SK-N-SH treated with all-trans-retinoic acid at 6 μM for 48 hours (cell line): ENCODE results near the gene KPTN.

Source experiments
- ATAC-seq: fragments of 200-7000 bp; cut with Tn5 transposase; 3 replicates; pipeline ENCODE4 v1.9.1; 2020; ENCODE audit warnings: mild to moderate bottlenecking, moderate library complexity
- ARNTL ChIP-seq: fragments of 450-650 bp; formaldehyde crosslinking; IDR thresholded peaks from 2 replicates; pipeline ENCODE4 v1.5.0; 2020; ENCODE audit warnings: low read depth, mild to moderate bottlenecking, moderate library complexity, borderline replicate concordance
- BACH2 ChIP-seq: fragments of 250-450 bp; sonication (Bioruptor Pico); IDR thresholded peaks from 2 replicates; pipeline ENCODE4 v1.9.0; 2021; ENCODE audit warnings: mild to moderate bottlenecking, borderline replicate concordance
- CSDC2 ChIP-seq: fragments of 250-450 bp; sonication (Bioruptor Pico); IDR thresholded peaks from 2 replicates; pipeline ENCODE4 v1.5.0; 2020; ENCODE audit warnings: mild to moderate bottlenecking, moderate library complexity
- GLIS3 ChIP-seq: fragments of 250-450 bp; sonication (Bioruptor Pico); IDR thresholded peaks from 2 replicates; pipeline ENCODE4 v1.5.0; 2020; ENCODE audit warnings: mild to moderate bottlenecking, moderate library complexity
- ISL1 ChIP-seq: fragments of 250-450 bp; sonication (Bioruptor Pico); IDR thresholded peaks from 2 replicates; pipeline ENCODE4 v2.1.2; 2022; ENCODE audit warnings: mild to moderate bottlenecking, moderate library complexity
- OSR1 ChIP-seq: fragments of 250-450 bp; sonication (Bioruptor Pico); IDR thresholded peaks from 2 replicates; pipeline ENCODE4 v1.8.0; 2022; ENCODE audit warnings: moderate library complexity, mild to moderate bottlenecking, inconsistent platforms
- RARB ChIP-seq: fragments of 250-450 bp; sonication (Bioruptor Pico); IDR thresholded peaks from 2 replicates; pipeline ENCODE4 v1.8.0; 2021; ENCODE audit warnings: mild to moderate bottlenecking, moderate library complexity
- TCF4 ChIP-seq: fragments of 250-450 bp; sonication (Bioruptor Pico); IDR thresholded peaks from 2 replicates; pipeline ENCODE4 v1.8.0; 2021; ENCODE audit warnings: mild to moderate bottlenecking, moderate library complexity, borderline replicate concordance
- TOX ChIP-seq: fragments of 250-450 bp; sonication (Bioruptor Pico); IDR thresholded peaks from 2 replicates; pipeline ENCODE4 v1.8.0; 2021; ENCODE audit warnings: mild to moderate bottlenecking, moderate library complexity, borderline replicate concordance
- ZC3H10 ChIP-seq: fragments of 250-450 bp; sonication (Bioruptor Pico); IDR thresholded peaks from 2 replicates; pipeline ENCODE4 v1.5.1; 2021; ENCODE audit warnings: mild to moderate bottlenecking, moderate library complexity
- ZFP3 ChIP-seq: fragments of 250-450 bp; sonication (Bioruptor Pico); IDR thresholded peaks from 2 replicates; pipeline ENCODE4 v1.5.0; 2020; ENCODE audit warnings: mild to moderate bottlenecking, moderate library complexity
- ZFP30 ChIP-seq: fragments of 450-650 bp; formaldehyde crosslinking; IDR thresholded peaks from 2 replicates; pipeline ENCODE4 v1.5.0; 2022; ENCODE audit warnings: mild to moderate bottlenecking, moderate library complexity
- ZNF565 ChIP-seq: fragments of 450-650 bp; formaldehyde crosslinking; conservative IDR thresholded peaks from 2 replicates; pipeline ENCODE4 v1.5.0; 2020; ENCODE audit warnings: low read depth, mild to moderate bottlenecking, moderate library complexity
- ZNF70 ChIP-seq: fragments of 450-650 bp; formaldehyde crosslinking; IDR thresholded peaks from 2 replicates; pipeline ENCODE4 v1.5.0; 2020; ENCODE audit warnings: mild to moderate bottlenecking, moderate library complexity
- ZNF8 ChIP-seq: fragments of 450-650 bp; formaldehyde crosslinking; IDR thresholded peaks from 2 replicates; pipeline ENCODE4 v1.5.0; 2020; ENCODE audit warnings: mild to moderate bottlenecking, moderate library complexity
- TF ChIP-seq, protein P1 (sequence below): fragments of 250-450 bp; sonication (Bioruptor Pico); IDR thresholded peaks from 2 replicates; pipeline ENCODE4 v1.5.0; 2020; ENCODE audit warnings: mild to moderate bottlenecking, moderate library complexity
- TF ChIP-seq, protein P2 (sequence below): fragments of 250-450 bp; sonication (Bioruptor Pico); IDR thresholded peaks from 2 replicates; pipeline ENCODE4 v1.8.0; 2021; ENCODE audit warnings: low read depth, mild to moderate bottlenecking, moderate library complexity, borderline replicate concordance
- TF ChIP-seq, protein P3 (sequence below): fragments of 250-450 bp; sonication (Bioruptor Pico); IDR thresholded peaks from 2 replicates; pipeline ENCODE4 v1.5.1; 2021; ENCODE audit warnings: mild to moderate bottlenecking, moderate library complexity
- TF ChIP-seq, protein P4 (sequence below): fragments of 250-450 bp; sonication (Bioruptor Pico); IDR thresholded peaks from 2 replicates; pipeline ENCODE4 v1.5.1; 2020; ENCODE audit warnings: low read depth, mild to moderate bottlenecking, moderate library complexity
- TF ChIP-seq, protein P5 (sequence below): fragments of 250-450 bp; sonication (Bioruptor Pico); IDR thresholded peaks from 2 replicates; pipeline ENCODE4 v1.8.0; 2020; ENCODE audit warnings: mild to moderate bottlenecking, moderate library complexity, borderline replicate concordance

KPTN gene

DNA sequence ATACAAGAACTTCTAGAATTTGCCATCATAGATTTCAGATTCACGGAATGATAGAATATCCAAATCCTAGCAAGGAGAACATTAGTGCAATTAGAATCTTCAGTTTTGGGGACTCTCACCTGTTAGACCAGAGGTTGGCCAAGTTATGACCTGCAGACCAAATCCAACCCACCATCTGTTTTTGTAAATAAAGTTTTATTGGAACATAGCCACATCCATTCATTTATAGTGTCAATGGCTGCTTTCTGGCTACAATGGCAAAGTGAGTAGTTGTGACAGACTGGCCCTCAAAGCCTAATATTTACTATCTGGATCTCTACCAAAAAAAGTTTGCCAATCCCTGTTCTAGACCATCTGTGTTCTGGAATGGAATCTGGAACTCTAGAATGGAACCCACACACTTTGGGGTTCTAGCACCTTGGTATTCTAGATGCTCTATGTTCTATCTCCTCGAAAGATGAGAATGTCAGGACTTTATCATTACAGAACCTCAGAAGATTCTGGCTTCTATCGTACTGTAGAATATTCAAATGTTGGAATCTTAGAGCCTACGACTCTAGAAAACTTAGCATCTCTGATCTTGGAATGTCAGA lies 2.5 kb downstream of the KPTN start:
- TF ChIP-seq TCF4 (no peak), OSR1 (CRISPR knock-in tag) (no peak), ARNTL (CRISPR knock-in tag) (no peak), BACH2 (CRISPR knock-in tag) (no peak), TOX (CRISPR knock-in tag) (no peak), ZFP30 (CRISPR knock-in tag) (no peak), GLIS3 (CRISPR knock-in tag) (no peak), ISL1 (CRISPR knock-in tag) (no peak), RARB (CRISPR knock-in tag) (no peak), ZC3H10 (CRISPR knock-in tag) (no peak), ZNF8 (CRISPR knock-in tag) (no peak), ZNF70 (CRISPR knock-in tag) (no peak), CSDC2 (CRISPR knock-in tag) (no peak), ZFP3 (CRISPR knock-in tag) (no peak), ZNF565 (CRISPR knock-in tag) (no peak)
- TF ChIP-seq, protein P1, sequence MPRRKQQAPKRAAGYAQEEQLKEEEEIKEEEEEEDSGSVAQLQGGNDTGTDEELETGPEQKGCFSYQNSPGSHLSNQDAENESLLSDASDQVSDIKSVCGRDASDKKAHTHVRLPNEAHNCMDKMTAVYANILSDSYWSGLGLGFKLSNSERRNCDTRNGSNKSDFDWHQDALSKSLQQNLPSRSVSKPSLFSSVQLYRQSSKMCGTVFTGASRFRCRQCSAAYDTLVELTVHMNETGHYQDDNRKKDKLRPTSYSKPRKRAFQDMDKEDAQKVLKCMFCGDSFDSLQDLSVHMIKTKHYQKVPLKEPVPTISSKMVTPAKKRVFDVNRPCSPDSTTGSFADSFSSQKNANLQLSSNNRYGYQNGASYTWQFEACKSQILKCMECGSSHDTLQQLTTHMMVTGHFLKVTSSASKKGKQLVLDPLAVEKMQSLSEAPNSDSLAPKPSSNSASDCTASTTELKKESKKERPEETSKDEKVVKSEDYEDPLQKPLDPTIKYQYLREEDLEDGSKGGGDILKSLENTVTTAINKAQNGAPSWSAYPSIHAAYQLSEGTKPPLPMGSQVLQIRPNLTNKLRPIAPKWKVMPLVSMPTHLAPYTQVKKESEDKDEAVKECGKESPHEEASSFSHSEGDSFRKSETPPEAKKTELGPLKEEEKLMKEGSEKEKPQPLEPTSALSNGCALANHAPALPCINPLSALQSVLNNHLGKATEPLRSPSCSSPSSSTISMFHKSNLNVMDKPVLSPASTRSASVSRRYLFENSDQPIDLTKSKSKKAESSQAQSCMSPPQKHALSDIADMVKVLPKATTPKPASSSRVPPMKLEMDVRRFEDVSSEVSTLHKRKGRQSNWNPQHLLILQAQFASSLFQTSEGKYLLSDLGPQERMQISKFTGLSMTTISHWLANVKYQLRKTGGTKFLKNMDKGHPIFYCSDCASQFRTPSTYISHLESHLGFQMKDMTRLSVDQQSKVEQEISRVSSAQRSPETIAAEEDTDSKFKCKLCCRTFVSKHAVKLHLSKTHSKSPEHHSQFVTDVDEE (CRISPR knock-in tag) = no peak
- TF ChIP-seq, protein P2, sequence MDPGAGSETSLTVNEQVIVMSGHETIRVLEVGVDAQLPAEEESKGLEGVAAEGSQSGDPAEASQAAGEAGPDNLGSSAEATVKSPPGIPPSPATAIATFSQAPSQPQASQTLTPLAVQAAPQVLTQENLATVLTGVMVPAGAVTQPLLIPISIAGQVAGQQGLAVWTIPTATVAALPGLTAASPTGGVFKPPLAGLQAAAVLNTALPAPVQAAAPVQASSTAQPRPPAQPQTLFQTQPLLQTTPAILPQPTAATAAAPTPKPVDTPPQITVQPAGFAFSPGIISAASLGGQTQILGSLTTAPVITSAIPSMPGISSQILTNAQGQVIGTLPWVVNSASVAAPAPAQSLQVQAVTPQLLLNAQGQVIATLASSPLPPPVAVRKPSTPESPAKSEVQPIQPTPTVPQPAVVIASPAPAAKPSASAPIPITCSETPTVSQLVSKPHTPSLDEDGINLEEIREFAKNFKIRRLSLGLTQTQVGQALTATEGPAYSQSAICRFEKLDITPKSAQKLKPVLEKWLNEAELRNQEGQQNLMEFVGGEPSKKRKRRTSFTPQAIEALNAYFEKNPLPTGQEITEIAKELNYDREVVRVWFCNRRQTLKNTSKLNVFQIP (CRISPR knock-in tag) = no peak
- TF ChIP-seq, protein P3, sequence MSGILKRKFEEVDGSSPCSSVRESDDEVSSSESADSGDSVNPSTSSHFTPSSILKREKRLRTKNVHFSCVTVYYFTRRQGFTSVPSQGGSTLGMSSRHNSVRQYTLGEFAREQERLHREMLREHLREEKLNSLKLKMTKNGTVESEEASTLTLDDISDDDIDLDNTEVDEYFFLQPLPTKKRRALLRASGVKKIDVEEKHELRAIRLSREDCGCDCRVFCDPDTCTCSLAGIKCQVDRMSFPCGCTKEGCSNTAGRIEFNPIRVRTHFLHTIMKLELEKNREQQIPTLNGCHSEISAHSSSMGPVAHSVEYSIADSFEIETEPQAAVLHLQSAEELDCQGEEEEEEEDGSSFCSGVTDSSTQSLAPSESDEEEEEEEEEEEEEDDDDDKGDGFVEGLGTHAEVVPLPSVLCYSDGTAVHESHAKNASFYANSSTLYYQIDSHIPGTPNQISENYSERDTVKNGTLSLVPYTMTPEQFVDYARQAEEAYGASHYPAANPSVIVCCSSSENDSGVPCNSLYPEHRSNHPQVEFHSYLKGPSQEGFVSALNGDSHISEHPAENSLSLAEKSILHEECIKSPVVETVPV (CRISPR knock-in tag) = no peak
- TF ChIP-seq, protein P4, sequence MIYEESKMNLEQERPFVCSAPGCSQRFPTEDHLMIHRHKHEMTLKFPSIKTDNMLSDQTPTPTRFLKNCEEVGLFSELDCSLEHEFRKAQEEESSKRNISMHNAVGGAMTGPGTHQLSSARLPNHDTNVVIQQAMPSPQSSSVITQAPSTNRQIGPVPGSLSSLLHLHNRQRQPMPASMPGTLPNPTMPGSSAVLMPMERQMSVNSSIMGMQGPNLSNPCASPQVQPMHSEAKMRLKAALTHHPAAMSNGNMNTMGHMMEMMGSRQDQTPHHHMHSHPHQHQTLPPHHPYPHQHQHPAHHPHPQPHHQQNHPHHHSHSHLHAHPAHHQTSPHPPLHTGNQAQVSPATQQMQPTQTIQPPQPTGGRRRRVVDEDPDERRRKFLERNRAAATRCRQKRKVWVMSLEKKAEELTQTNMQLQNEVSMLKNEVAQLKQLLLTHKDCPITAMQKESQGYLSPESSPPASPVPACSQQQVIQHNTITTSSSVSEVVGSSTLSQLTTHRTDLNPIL (CRISPR knock-in tag) = no peak
- ATAC-seq = no peak

DNA sequence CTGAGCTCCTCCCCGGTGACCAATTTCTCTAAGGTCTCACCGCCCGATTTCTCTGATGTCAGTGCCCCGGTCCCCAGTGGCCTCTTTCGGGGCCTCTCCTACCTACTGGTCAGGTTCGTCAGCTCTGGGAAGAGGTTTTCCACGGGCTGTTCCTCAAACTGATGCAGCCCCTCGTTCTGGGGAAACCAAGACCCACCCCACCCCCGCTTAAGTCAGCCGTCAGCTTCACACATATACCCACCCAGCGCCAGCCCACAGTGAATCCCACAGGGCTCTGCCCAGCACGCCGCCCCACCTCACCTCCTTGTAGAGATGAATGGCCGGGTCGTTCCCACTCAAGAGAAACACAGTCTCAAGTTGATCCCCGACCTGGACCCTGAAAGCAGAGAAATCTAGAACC lies 3.4 kb downstream of the KPTN start:
- no peak for ATAC-seq
- no peak for TF ChIP-seq ZFP3 (CRISPR knock-in tag)
- TF ChIP-seq, protein P4 (CRISPR knock-in tag) = no peak
- TF ChIP-seq, protein P3 (CRISPR knock-in tag) = no peak
- TF ChIP-seq ZFP30 (CRISPR knock-in tag) = no peak
- TF ChIP-seq ARNTL (CRISPR knock-in tag) = no peak
- no peak for TF ChIP-seq ZNF8 (CRISPR knock-in tag)
- no peak for TF ChIP-seq OSR1 (CRISPR knock-in tag)
- no peak for TF ChIP-seq TOX (CRISPR knock-in tag)
- TF ChIP-seq, protein P5, sequence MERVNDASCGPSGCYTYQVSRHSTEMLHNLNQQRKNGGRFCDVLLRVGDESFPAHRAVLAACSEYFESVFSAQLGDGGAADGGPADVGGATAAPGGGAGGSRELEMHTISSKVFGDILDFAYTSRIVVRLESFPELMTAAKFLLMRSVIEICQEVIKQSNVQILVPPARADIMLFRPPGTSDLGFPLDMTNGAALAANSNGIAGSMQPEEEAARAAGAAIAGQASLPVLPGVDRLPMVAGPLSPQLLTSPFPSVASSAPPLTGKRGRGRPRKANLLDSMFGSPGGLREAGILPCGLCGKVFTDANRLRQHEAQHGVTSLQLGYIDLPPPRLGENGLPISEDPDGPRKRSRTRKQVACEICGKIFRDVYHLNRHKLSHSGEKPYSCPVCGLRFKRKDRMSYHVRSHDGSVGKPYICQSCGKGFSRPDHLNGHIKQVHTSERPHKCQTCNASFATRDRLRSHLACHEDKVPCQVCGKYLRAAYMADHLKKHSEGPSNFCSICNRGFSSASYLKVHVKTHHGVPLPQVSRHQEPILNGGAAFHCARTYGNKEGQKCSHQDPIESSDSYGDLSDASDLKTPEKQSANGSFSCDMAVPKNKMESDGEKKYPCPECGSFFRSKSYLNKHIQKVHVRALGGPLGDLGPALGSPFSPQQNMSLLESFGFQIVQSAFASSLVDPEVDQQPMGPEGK (CRISPR knock-in tag) = no peak
- TF ChIP-seq ZNF565 (CRISPR knock-in tag) = no peak
- TF ChIP-seq ZC3H10 (CRISPR knock-in tag) = no peak
- no peak for TF ChIP-seq TCF4
- TF ChIP-seq, all 23 proteins: peak for 0
